HG03457 (cell line): ENCODE measurements around the gene TMEM8B.
"Not testable (repeated sequence)": the region's sequence is repeated elsewhere in the genome, so short reads cannot be mapped to it uniquely, and the experiment has no call there.

ENCODE experiments used
- ATAC-seq: cut with Tn5 transposase; IDR thresholded peaks from one replicate; pipeline ENCODE4 v1.9.1; 2021; ENCODE audit warnings: moderate number of reproducible peaks; ENCODE audit not compliant: unreplicated experiment

The TMEM8B gene

DNA sequence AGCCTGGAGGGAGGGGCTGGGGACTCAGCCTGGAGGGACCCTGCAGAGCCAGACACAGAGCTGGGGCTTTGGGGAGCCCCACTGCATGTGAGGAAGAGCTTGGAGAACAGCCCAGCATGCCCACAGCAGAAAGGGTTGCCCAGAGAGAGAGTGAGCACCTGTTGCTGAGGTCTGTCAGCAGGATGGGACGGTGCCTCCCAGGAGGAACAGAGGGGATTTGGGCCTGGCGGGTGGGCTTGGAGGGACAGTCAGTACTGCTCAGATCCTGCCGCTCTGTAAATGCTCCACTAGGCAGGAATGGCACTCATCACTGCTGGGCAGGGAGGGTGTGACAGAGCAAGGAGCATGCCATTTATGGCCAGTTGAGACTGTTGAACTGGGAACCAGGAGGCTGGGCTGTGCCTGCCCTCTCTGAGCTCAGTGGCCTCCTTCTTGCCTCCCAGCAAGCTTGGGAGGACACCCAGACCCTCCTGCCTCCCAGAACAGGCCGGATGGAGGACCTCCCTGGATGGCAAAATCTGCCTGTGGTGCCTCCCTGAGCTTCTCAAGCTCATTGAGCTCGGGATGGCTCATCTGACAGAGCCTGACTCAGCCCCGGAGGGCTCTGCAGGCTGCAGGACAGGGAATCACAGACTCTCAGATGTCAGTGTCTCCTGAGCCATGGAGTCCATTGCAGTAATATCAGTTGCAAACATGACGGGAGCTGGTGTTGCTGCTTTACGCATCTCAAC lies 76.2 kb downstream of the TMEM8B start:
- ATAC-seq, result no peak

- no peak for ATAC-seq
Observed at GRCh38 chr9:35905912-35906679, 77.1 kb downstream of the TMEM8B start, which contains the start of gene HRCT1. Gene HRCT1, plus strand, starts transcription at chr9:35906202. Its CDS starts 86 bp downstream, at chr9:35906288.

GRCh38 chr9:35906923-35907699 lies 78.1 kb downstream of the TMEM8B start:
- no peak for ATAC-seq

GRCh38 chr9:35907711-35908503 lies 78.9 kb downstream of the TMEM8B start:
- no peak for ATAC-seq

DNA sequence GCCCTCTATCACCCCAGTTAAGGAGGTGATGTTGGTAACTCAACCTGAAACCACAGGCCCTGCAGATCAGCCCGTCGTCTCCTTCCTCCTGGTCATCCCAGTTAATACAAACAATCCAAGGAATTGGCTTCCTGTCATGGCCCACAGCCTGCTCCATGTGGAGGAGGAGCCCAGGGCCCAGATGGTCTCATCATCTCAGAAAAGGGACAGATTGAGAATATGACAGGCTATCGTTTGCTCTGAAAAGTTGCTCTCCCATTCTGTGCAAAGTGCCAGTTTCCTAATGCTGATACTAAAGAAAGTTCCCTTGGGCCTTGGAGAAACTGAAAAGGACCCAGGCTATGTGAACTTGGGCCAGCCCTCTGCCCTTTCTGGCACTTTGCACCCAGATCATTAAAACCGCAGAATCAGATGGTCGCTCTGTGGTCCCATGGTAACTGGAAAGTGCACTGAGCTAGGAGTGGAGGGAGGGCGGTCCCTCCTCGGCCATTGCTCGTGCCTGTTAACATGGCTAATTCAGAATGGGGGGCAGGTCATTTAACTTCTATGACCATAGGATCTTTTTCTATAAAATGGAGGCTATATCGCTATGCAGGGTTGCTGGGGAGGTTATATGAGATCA lies 79.6 kb downstream of the TMEM8B start:
- ATAC-seq, result no peak

DNA sequence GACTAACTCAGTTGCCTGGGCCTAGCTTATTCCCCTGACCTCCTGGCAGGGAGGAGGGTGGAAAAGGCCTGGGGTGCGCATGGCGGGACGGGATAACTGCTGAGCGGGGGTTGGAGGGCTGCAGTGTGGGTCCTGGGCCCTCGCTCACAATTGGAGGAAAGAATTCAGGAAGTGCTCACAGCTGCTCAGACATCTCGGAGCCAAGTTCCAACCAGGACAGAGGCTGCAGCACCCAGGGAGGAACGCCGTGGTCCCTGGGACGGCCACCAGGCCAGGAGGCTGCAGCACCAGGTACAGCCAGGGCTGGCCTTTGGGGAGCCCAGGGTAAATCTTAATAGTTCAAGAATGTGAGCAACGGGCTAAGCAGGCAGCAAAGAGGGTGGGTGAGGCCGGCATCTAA lies 80.2 kb downstream of the TMEM8B start, which contains the start of gene SPAAR:
TSS of gene SPAAR (plus strand) at position 217 of the 400 bp plus-strand sequence. CDS start 974 bp downstream, outside the sequence.
- no peak for ATAC-seq

- no peak for ATAC-seq
Observed at GRCh38 chr9:35909687-35910612, 80.9 kb downstream of the TMEM8B start.

DNA sequence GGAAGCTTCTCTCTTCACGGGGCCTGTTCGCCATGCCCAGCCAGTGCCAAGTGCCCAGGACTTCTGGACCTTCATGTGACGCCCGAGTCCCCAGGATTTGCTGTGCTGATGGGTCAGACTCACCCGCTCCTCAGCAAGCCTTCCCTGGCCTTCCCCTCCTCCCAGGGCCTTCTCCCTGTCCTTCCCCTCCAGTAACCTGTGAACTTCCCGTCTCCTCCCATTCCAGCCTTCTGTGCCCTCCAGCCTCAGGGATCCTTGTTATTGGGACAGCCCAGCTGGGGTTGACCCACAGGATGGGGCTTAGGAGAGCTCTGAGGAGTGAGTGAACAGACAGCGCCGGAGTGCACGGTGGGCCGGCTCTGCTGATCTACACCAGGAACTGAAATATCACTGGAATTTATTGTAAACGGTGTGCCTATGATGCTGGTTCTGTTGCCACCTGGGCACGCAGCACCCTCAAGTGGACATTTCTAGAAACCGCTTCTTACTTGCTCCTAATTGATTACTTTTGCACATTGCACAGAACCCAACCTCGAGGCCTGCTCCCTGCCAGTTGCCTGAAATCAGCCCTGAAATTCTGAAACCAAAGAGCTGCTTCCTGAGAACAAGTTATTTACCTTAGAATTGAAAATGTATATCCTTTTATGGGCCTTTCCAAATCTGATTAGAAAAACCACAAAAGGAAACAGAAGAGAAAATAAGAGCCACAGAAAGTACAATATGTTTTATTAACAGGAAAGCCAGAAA lies 81.8 kb downstream of the TMEM8B start:
- ATAC-seq, result no peak

DNA sequence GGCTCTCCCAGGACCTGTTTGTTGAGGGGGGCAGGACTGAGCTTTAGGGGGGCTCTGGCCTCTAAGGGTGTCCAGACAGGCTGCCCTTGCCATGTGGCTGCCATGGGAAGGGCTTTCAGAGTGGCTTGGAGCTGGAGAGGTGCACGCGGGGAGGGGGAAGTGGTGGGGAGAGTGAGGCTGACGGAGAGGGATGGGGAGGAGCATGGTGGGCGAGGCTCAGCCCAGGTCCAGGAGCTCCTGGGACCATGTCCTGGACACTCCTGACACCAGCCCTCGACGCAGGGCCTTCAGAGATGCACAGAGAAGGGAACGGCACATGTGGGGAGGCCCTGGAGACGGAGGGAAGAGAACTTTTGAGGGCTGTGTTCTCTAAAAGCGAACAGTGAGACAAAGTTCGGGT lies 82.7 kb downstream of the TMEM8B start:
- ATAC-seq, result no peak

GRCh38 chr9:35912791-35913400 lies 83.9 kb downstream of the TMEM8B start:
- ATAC-seq, result no peak

- ATAC-seq, result not testable (repeated sequence)
Observed at GRCh38 chr9:35913429-35913828, 84.4 kb downstream of the TMEM8B start.

GRCh38 chr9:35914301-35914807 lies 85.3 kb downstream of the TMEM8B start:
- no peak for ATAC-seq
